GM12875 (cell line): ENCODE results near the gene PIEZO2.

Source experiments
- H3K4me3 ChIP-seq: one replicate; pipeline ENCODE4 v1.5.1; 2011; ENCODE audit warnings: low read depth, low read length, control low read depth
- CTCF ChIP-seq: IDR thresholded peaks from 2 replicates; pipeline ENCODE4 v1.5.1; 2011; ENCODE audit warnings: low read depth, mild to moderate bottlenecking, control low read depth, inconsistent platforms, low read length, moderate library complexity, borderline replicate concordance; ENCODE audit not compliant: insufficient read depth

PIEZO2 gene

GRCh38 chr18:10775026-10775425 lies 374.3 kb downstream of the PIEZO2 start:
- no peak for TF ChIP-seq CTCF
- no peak overlapping the region for H3K4me3 ChIP-seq

- H3K4me3 ChIP-seq, result no peak overlapping the region
- TF ChIP-seq CTCF, result no peak
These were observed 378.2 kb downstream of the PIEZO2 start for GRCh38 chr18:10771053-10771709.

GRCh38 chr18:10770264-10770663 lies 379.1 kb downstream of the PIEZO2 start:
- no peak overlapping the region for H3K4me3 ChIP-seq
- no peak for TF ChIP-seq CTCF

GRCh38 chr18:10768221-10768620 lies 381.1 kb downstream of the PIEZO2 start:
- no peak overlapping the region for H3K4me3 ChIP-seq
- TF ChIP-seq CTCF, result no peak

- no peak for TF ChIP-seq CTCF
- H3K4me3 ChIP-seq, result no peak overlapping the region
These were observed 381.7 kb downstream of the PIEZO2 start for GRCh38 chr18:10767658-10768057.

- TF ChIP-seq CTCF, result no peak
- H3K4me3 ChIP-seq, result no peak overlapping the region
These were observed 388.4 kb downstream of the PIEZO2 start for GRCh38 chr18:10760986-10761385.

- no peak for TF ChIP-seq CTCF
- no peak overlapping the region for H3K4me3 ChIP-seq
These were observed 390.1 kb downstream of the PIEZO2 start for GRCh38 chr18:10759241-10759640.
